ENCODE data around the gene BMPR1A. TPM values are rescaled to one million over a fixed set of nuclear protein-coding genes. Genes with fewer than 3 reads are reported as not detected.

Gene BMPR1A
- total and polyA plus RNA-seq, 2 donors from 2014 or later: 7.9 to 37.4 TPM

- peaks cover 8 to 15% (median 11%) of the 10 kb centered on the region in 3 donors for H3K4me1 ChIP-seq (ENCODE audit: control insufficient read depth in 2 of 3, insufficient read depth in 2 of 3, low read depth in 1 of 3, low read length in 3 of 3)
- H3K9ac ChIP-seq (ENCODE audit: low read length in 3 of 3): no peak overlapping the region
- no peak for DNase-seq
- no peaks in the 10 kb centered on the region for H3K27me3 ChIP-seq (ENCODE audit: control insufficient read depth, insufficient read depth, low read length)
- intact Hi-C loops (cut with DNase I): no loop called here
- H3K9me3 ChIP-seq (ENCODE audit: control insufficient read depth in 2 of 3, insufficient read depth in 1 of 3, low read length in 3 of 3): no peaks in the 10 kb centered on the region
- no peak overlapping the region for H3K4me3 ChIP-seq (ENCODE audit: low read length in 3 of 3)
- H3K36me3 ChIP-seq (ENCODE audit: control insufficient read depth in 2 of 3, insufficient read depth in 3 of 3, low read length in 3 of 3): no peaks in the 10 kb centered on the region
- no peak for TF ChIP-seq CTCF (IDR thresholded peaks at IDR 0.05; ENCODE audit: borderline replicate concordance, extremely low read depth, insufficient read depth)
- FAIRE-seq: no peak
- no peak overlapping the region for H3K27ac ChIP-seq (ENCODE audit: low read depth in 2 of 2, low read length in 2 of 2)
Observed at GRCh38 chr10:86785037-86785436, 28.6 kb downstream of the BMPR1A start.

GRCh38 chr10:86785968-86786367, 29.5 kb downstream of the BMPR1A start:
- no peaks in the 10 kb centered on the region for H3K9me3 ChIP-seq (ENCODE audit: control insufficient read depth in 2 of 3, insufficient read depth in 1 of 3, low read length in 3 of 3)
- H3K4me3 ChIP-seq (ENCODE audit: low read length in 3 of 3): no peak overlapping the region
- peaks cover 8 to 15% (median 11%) of the 10 kb centered on the region in 3 donors for H3K4me1 ChIP-seq (ENCODE audit: control insufficient read depth in 2 of 3, insufficient read depth in 2 of 3, low read depth in 1 of 3, low read length in 3 of 3)
- H3K27ac ChIP-seq (ENCODE audit: low read depth in 2 of 2, low read length in 2 of 2): no peak overlapping the region
- intact Hi-C loops (cut with DNase I): no loop called here
- no peak overlapping the region for H3K9ac ChIP-seq (ENCODE audit: low read length in 3 of 3)
- FAIRE-seq: no peak
- H3K27me3 ChIP-seq (ENCODE audit: control insufficient read depth, insufficient read depth, low read length): no peaks in the 10 kb centered on the region
- DNase-seq: peak in 2 of 5 donors; percentile 18 to 23
- TF ChIP-seq CTCF (IDR thresholded peaks at IDR 0.05; ENCODE audit: borderline replicate concordance, extremely low read depth, insufficient read depth): no peak
- no peaks in the 10 kb centered on the region for H3K36me3 ChIP-seq (ENCODE audit: control insufficient read depth in 2 of 3, insufficient read depth in 3 of 3, low read length in 3 of 3)

GRCh38 chr10:86786368-86786767, 29.9 kb downstream of the BMPR1A start:
- FAIRE-seq: no peak
- Histone ChIP-seq H3K9me3 (ENCODE audit: control insufficient read depth in 2 of 3, insufficient read depth in 1 of 3, low read length in 3 of 3) (no peaks in the 10 kb centered on the region), H3K9ac (ENCODE audit: low read length in 3 of 3) (no peak overlapping the region), H3K36me3 (ENCODE audit: control insufficient read depth in 2 of 3, insufficient read depth in 3 of 3, low read length in 3 of 3) (no peaks in the 10 kb centered on the region), H3K4me3 (ENCODE audit: low read length in 3 of 3) (no peak overlapping the region), H3K4me1 (ENCODE audit: control insufficient read depth in 2 of 3, insufficient read depth in 2 of 3, low read depth in 1 of 3, low read length in 3 of 3) (peaks cover 8 to 15% (median 11%) of the 10 kb centered on the region in 3 donors), H3K27ac (ENCODE audit: low read depth in 2 of 2, low read length in 2 of 2) (no peak overlapping the region), H3K27me3 (ENCODE audit: control insufficient read depth, insufficient read depth, low read length) (no peaks in the 10 kb centered on the region)
- no peak for TF ChIP-seq CTCF (IDR thresholded peaks at IDR 0.05; ENCODE audit: borderline replicate concordance, extremely low read depth, insufficient read depth)
- intact Hi-C loops (cut with DNase I): no loop called here
- DNase-seq: peak in 2 of 5 donors; percentile 42 to 49

- Histone ChIP-seq H3K27me3 (ENCODE audit: control insufficient read depth, insufficient read depth, low read length) (no peaks in the 10 kb centered on the region), H3K9me3 (ENCODE audit: control insufficient read depth in 2 of 3, insufficient read depth in 1 of 3, low read length in 3 of 3) (no peaks in the 10 kb centered on the region), H3K4me1 (ENCODE audit: control insufficient read depth in 2 of 3, insufficient read depth in 2 of 3, low read depth in 1 of 3, low read length in 3 of 3) (peaks cover 8 to 12% (median 10%) of the 10 kb centered on the region in 3 donors), H3K36me3 (ENCODE audit: control insufficient read depth in 2 of 3, insufficient read depth in 3 of 3, low read length in 3 of 3) (no peaks in the 10 kb centered on the region), H3K27ac (ENCODE audit: low read depth in 2 of 2, low read length in 2 of 2) (no peak overlapping the region), H3K9ac (ENCODE audit: low read length in 3 of 3) (no peak overlapping the region), H3K4me3 (ENCODE audit: low read length in 3 of 3) (no peak overlapping the region)
- DNase-seq (no peak), FAIRE-seq (no peak)
- intact Hi-C loops (cut with DNase I): no loop called here
- TF ChIP-seq CTCF (IDR thresholded peaks at IDR 0.05; ENCODE audit: borderline replicate concordance, extremely low read depth, insufficient read depth): no peak
Observed at GRCh38 chr10:86790394-86790793, 34.0 kb downstream of the BMPR1A start.
